Measurements from ENCODE around the gene JPH2.

DNA sequence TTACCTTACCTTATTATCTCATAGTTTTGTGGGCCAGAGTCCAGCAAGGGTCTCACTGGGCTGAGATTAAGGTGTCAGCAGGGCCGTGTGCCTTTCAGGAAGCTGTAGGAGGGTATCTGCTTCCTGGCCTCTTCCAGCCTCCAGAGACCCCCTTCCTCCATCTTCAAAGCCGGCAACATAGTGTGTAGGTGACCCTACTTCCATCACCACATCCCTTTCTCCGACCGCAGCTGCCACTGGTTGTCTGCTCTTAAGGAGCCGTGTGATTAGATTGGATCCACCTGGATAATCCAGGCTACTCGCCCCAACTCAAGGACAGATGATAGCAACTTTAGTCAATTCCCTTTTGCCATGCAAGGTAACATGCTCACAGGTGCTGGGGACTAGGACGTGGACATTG, 91.2 kb downstream of the JPH2 start:
- TF ChIP-seq, protein P1, sequence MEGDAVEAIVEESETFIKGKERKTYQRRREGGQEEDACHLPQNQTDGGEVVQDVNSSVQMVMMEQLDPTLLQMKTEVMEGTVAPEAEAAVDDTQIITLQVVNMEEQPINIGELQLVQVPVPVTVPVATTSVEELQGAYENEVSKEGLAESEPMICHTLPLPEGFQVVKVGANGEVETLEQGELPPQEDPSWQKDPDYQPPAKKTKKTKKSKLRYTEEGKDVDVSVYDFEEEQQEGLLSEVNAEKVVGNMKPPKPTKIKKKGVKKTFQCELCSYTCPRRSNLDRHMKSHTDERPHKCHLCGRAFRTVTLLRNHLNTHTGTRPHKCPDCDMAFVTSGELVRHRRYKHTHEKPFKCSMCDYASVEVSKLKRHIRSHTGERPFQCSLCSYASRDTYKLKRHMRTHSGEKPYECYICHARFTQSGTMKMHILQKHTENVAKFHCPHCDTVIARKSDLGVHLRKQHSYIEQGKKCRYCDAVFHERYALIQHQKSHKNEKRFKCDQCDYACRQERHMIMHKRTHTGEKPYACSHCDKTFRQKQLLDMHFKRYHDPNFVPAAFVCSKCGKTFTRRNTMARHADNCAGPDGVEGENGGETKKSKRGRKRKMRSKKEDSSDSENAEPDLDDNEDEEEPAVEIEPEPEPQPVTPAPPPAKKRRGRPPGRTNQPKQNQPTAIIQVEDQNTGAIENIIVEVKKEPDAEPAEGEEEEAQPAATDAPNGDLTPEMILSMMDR (conservative IDR thresholded peaks at IDR 0.05 in 1 of 2, IDR thresholded peaks at IDR 0.05 in 1 of 2; ENCODE audit: extremely low read depth in 1 of 2, insufficient read depth in 1 of 2, low read depth in 1 of 2, low read length in 2 of 2), result no peak
- TF ChIP-seq EZH2 (IDR thresholded peaks at IDR 0.05; ENCODE audit: borderline replicate concordance, low read length), result no peak
